ENCODE data around the gene WDR72. TPM values are rescaled to one million over a fixed set of nuclear protein-coding genes. Genes with fewer than 3 reads are reported as not detected.

Gene WDR72
- total and polyA plus RNA-seq, 2 of the 8 experiments (the other 6 are each of a cell fraction or from before 2014, with no cell fraction given) = 1.2 to 1.9 TPM

GRCh38 chr15:53527996-53528395, 231.5 kb downstream of the WDR72 start:
- Histone ChIP-seq H2BK5ac (ENCODE audit: low read depth, low read length) (no peak overlapping the region), H3K27ac (ENCODE audit: low read depth, low read length) (no peak overlapping the region), H4K20me1 (replicated peaks in 1 of 2; ENCODE audit: control insufficient read depth in 1 of 2, insufficient read depth in 2 of 2, low read length in 2 of 2) (no peaks in the 10 kb centered on the region), H4K8ac (ENCODE audit: extremely low read depth, insufficient read depth, low read length) (no peak overlapping the region), H2BK15ac (ENCODE audit: low read length) (no peak overlapping the region), H3K23me2 (ENCODE audit: low read depth, low read length) (no peaks in the 10 kb centered on the region), H3K9me3 (ENCODE audit: insufficient read depth in 2 of 2, low read depth in 1 of 2, low read length in 1 of 2) (no peaks in the 10 kb centered on the region), H4K91ac (replicated peaks; ENCODE audit: insufficient read length, low read length) (no peak overlapping the region), H3K18ac (ENCODE audit: extremely low read depth, low read length) (no peak overlapping the region), H3K4me2 (ENCODE audit: insufficient read depth in 1 of 2, low read depth in 2 of 2, low read length in 2 of 2) (no peak overlapping the region), H2AK5ac (ENCODE audit: low read depth, low read length) (no peak overlapping the region), H2BK120ac (replicated peaks; ENCODE audit: low read depth, low read length) (no peak overlapping the region), H3K14ac (ENCODE audit: insufficient read length) (no peak overlapping the region), H3K4me1 (replicated peaks in 1 of 4; ENCODE audit: control insufficient read depth in 3 of 4, insufficient read depth in 4 of 4, low read length in 3 of 4) (no peaks in the 10 kb centered on the region), H2BK12ac (ENCODE audit: low read depth, low read length) (no peak overlapping the region), H3K27me3 (replicated peaks in 1 of 4; ENCODE audit: control insufficient read depth in 3 of 4, extremely low read depth in 1 of 4, insufficient read depth in 3 of 4, low read length in 3 of 4) (no peaks in the 10 kb centered on the region), H3K4ac (replicated peaks; ENCODE audit: insufficient read length, low read depth, low read length) (no peak overlapping the region), H3K23ac (ENCODE audit: insufficient read length) (no peak overlapping the region), H3K36me3 (ENCODE audit: control insufficient read depth in 2 of 4, insufficient read depth in 4 of 4, low read length in 3 of 4) (no peaks in the 10 kb centered on the region), H2BK20ac (ENCODE audit: low read length) (no peak overlapping the region), H2AFZ (ENCODE audit: low read length) (no peak overlapping the region), H3K79me2 (ENCODE audit: control insufficient read depth in 1 of 2, insufficient read depth in 2 of 2, low read length in 2 of 2) (no peaks in the 10 kb centered on the region), H3K9ac (replicated peaks in 1 of 4; ENCODE audit: extremely low read depth in 1 of 4, low read depth in 3 of 4, low read length in 3 of 4) (no peak overlapping the region), H3K56ac (replicated peaks; ENCODE audit: insufficient read length, low read depth, low read length) (no peak overlapping the region), H3K4me3 (ENCODE audit: extremely low read depth in 1 of 4, insufficient read depth in 2 of 4, low read depth in 3 of 4, low read length in 4 of 4) (no peak overlapping the region), H4K5ac (ENCODE audit: insufficient read length, low read depth, low read length) (no peak overlapping the region), H3K79me1 (ENCODE audit: low read depth, low read length) (no peaks in the 10 kb centered on the region)
- POLR2A ChIA-PET (ENCODE audit: partially characterized antibody) = no interaction called here
- TF ChIP-seq CEBPB (IDR thresholded peaks at IDR 0.05; ENCODE audit: low read depth, low read length) = no peak
- TF ChIP-seq TCF12 (IDR thresholded peaks at IDR 0.05; ENCODE audit: low read depth, low read length) = no peak
- no peak for TF ChIP-seq KDM4A (IDR thresholded peaks at IDR 0.05; ENCODE audit: low read depth, low read length, severe bottlenecking)
- TF ChIP-seq EP300 (IDR thresholded peaks at IDR 0.05; ENCODE audit: borderline replicate concordance in 1 of 2, low read depth in 2 of 2, low read length in 2 of 2) = no peak
- FAIRE-seq (no peak), DNase-seq (ENCODE audit: low read depth in 1 of 2, low spot score in 2 of 2) (no peak)
- CTCF ChIA-PET (ENCODE audit: partially characterized antibody) = interaction anchor here (0.7 kb wide), 1 partner anchor 222 kb away, joined by 3 read pairs; no protein-coding TSS in a partner anchor
